ENCODE measurements around the gene PRUNE1. TPM values are rescaled to one million over a fixed set of nuclear protein-coding genes. Genes with fewer than 3 reads are reported as not detected.

The PRUNE1 gene
- total and polyA plus RNA-seq, 4 donors, result 8.7 to 20.6 (median 12.7) TPM

DNA sequence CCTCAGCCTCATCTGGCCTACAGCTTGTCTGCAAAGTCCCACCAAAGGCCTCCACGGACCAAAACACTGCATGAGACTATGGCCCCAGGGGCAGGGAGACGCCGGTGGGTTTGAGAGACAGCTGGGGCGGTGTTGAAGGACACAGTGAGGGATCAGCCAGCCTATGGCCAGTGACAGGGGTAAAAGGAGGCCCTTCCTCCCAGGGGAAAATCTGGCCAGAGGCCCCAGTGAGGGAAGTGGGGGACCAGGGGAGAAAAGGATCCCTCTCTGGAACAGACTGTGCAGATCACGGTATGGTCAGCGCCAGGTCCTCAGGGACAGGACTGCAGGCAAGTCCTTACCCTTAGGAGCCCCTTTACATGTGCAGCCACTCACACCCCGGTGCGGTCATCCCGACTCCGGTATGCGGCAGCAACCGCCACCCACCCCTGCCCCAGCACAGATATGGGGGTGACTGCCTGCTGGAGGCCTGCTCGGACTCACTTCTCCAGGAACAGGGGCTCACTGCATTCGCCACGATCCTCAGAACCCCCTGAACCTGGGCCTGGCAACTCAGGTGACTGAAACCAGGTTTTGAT lies 34.9 kb upstream of the PRUNE1 start:
- H3K27ac ChIP-seq (ENCODE audit: low read depth in 1 of 2, low read length in 1 of 2), result peak overlapping the region; percentile 92 to 98
- H3K27me3 ChIP-seq (ENCODE audit: control insufficient read depth in 3 of 3, insufficient read depth in 3 of 3, low read length in 2 of 3), result no peaks in the 10 kb centered on the region
- no peaks in the 10 kb centered on the region for H3K9me3 ChIP-seq (ENCODE audit: control insufficient read depth in 4 of 4, insufficient read depth in 3 of 4, low read length in 3 of 4)
- TF ChIP-seq, protein P1, sequence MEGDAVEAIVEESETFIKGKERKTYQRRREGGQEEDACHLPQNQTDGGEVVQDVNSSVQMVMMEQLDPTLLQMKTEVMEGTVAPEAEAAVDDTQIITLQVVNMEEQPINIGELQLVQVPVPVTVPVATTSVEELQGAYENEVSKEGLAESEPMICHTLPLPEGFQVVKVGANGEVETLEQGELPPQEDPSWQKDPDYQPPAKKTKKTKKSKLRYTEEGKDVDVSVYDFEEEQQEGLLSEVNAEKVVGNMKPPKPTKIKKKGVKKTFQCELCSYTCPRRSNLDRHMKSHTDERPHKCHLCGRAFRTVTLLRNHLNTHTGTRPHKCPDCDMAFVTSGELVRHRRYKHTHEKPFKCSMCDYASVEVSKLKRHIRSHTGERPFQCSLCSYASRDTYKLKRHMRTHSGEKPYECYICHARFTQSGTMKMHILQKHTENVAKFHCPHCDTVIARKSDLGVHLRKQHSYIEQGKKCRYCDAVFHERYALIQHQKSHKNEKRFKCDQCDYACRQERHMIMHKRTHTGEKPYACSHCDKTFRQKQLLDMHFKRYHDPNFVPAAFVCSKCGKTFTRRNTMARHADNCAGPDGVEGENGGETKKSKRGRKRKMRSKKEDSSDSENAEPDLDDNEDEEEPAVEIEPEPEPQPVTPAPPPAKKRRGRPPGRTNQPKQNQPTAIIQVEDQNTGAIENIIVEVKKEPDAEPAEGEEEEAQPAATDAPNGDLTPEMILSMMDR (IDR thresholded peaks at IDR 0.05; ENCODE audit: control extremely low read depth, extremely low read depth), result no peak
- H3K4me1 ChIP-seq (ENCODE audit: control insufficient read depth in 5 of 5, insufficient read depth in 5 of 5, low read length in 5 of 5), result peaks cover 24 to 34% (median 29%) of the 10 kb centered on the region in 5 donors
- DNase-seq (peak in 2 of 3 donors; percentile 25 to 32), ATAC-seq (ENCODE audit: insufficient read depth, low FRiP score) (no peak)
- peak overlapping the region; percentile 84 for H3K4me3 ChIP-seq
- H3K36me3 ChIP-seq (ENCODE audit: control insufficient read depth in 4 of 4, insufficient read depth in 4 of 4, low read length in 4 of 4), result peaks cover under 1 to 10% (median 6%) of the 10 kb centered on the region in 4 donors
- H3K9ac ChIP-seq (ENCODE audit: insufficient read depth in 1 of 2, low read length in 2 of 2), result peak overlapping the region; percentile 81 to 89
- 18 to 23% methylated on average over 15 of the region's 15 CpGs for WGBS, 2 donors

DNA sequence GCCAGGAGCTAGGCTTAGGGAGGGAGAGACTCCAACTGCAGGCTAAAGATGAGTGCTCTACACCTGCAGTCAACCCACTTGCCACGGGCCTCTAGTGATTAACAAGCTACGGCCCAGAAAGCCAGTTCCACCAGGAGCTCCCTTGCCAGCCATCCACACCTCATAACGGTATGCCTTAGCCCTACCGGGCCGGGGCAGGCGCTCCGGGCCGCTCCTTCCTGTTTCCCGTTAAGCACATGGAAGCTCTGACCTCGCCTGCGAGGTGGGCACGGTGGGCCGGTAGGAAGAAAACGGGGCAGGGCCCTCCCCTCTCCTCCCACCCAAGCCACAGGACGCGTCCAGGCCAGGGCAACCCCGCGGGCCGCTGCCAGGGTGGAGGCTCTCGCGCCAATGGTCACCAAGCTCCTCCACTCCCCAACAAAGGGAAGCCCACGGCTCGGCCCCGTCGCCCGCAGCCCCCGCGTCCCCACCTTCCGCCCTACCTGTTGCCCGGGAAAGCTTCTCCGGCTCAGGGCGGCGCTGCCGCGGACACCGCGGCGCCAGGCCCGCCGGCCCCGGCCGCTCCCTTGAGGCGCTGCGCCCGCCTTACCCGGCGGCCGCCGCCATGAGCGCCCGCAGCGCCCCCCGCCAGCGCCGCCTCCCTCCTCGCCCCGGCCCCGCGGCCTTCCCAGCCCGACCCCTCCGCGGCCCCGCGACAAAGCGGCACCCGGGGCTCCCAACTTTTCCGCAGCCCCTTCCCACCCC lies 34.2 kb upstream of the PRUNE1 start:
- 1% methylated on average over 60 to 66 of the region's 67 CpGs for WGBS, 2 donors
- Histone ChIP-seq H3K27ac (ENCODE audit: low read depth in 1 of 2, low read length in 1 of 2) (peak overlapping the region; percentile 92 to 98), H3K27me3 (ENCODE audit: control insufficient read depth in 3 of 3, insufficient read depth in 3 of 3, low read length in 2 of 3) (no peaks in the 10 kb centered on the region), H3K4me3 (peak overlapping the region; percentile 84), H3K4me1 (ENCODE audit: control insufficient read depth in 5 of 5, insufficient read depth in 5 of 5, low read length in 5 of 5) (peaks cover 24 to 36% (median 30%) of the 10 kb centered on the region in 5 donors), H3K9me3 (ENCODE audit: control insufficient read depth in 4 of 4, insufficient read depth in 3 of 4, low read length in 3 of 4) (no peaks in the 10 kb centered on the region), H3K36me3 (ENCODE audit: control insufficient read depth in 4 of 4, insufficient read depth in 4 of 4, low read length in 4 of 4) (peaks cover 0 to 5% (median 0%) of the 10 kb centered on the region in 4 donors), H3K9ac (ENCODE audit: insufficient read depth in 1 of 2, low read length in 2 of 2) (peak overlapping the region; percentile 81 to 89)
- ATAC-seq (ENCODE audit: insufficient read depth, low FRiP score) (no peak), DNase-seq (peak in 2 of 3 donors; percentile 31 to 38)
- TF ChIP-seq, protein P1 (IDR thresholded peaks at IDR 0.05; ENCODE audit: control extremely low read depth, extremely low read depth), result no peak

DNA sequence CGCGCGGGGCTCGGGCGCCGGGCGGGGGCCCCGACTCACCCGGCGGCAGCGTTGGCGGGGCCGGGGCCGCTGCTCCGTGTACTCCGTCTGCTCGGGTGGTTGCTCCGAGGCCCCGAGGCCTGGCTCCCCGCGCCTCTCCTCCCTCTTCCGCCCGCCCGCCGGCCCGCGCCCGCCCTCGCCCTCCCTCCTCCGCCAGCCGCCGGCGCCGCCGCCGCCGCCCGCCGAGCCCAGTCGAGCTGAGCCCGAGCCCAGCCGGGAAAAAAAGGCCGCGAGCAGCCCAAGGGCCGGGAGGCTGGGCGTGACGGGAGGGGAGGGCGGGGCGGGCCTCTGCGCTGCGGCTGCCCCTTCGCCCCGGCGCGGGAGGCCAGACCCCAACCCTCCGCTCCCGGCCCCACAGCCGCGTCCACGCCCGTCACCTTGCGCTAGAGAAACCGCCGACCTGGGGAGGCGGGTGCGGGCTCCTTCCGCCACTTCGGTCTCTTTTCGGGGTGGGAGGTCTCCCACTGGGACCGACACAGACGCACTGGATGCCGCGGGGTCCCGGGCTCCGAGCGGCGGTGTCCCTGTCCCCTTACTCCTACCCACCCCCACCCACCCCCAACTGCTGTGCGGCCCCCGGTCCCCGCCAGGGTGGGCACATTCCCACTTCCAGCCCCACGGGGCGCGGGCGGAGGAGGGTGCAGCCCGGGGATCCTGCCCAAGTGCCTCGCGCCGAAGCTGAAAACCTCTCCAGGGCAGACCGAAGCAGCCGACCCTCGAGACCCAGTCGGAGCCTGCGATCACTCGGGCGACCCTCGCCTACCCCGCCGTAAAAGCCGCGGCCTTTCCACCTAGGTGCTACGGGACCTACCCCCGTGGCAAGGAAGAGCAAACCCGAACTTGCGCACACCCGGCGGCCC lies 33.4 kb upstream of the PRUNE1 start, which contains the start of gene CERS2:
Gene CERS2, minus strand, starts transcription at position 256 of the 899 bp plus-strand sequence. CDS start 5,745 bp downstream, outside the sequence.
- Histone ChIP-seq H3K36me3 (ENCODE audit: control insufficient read depth in 4 of 4, insufficient read depth in 4 of 4, low read length in 4 of 4) (peaks cover 0 to 5% (median 0%) of the 10 kb centered on the region in 4 donors), H3K4me1 (ENCODE audit: control insufficient read depth in 5 of 5, insufficient read depth in 5 of 5, low read length in 5 of 5) (peaks cover 26 to 43% (median 30%) of the 10 kb centered on the region in 5 donors), H3K9me3 (ENCODE audit: control insufficient read depth in 4 of 4, insufficient read depth in 3 of 4, low read length in 3 of 4) (no peaks in the 10 kb centered on the region), H3K27ac (ENCODE audit: low read depth in 1 of 2, low read length in 1 of 2) (peak within 1 kb of the TSS; percentile 94 to 98), H3K9ac (ENCODE audit: insufficient read depth in 1 of 2, low read length in 2 of 2) (peak within 1 kb of the TSS; percentile 81 to 89), H3K27me3 (ENCODE audit: control insufficient read depth in 3 of 3, insufficient read depth in 3 of 3, low read length in 2 of 3) (no peaks in the 10 kb centered on the region), H3K4me3 (peak within 1 kb of the TSS; percentile 84)
- DNase-seq (peak; percentile 90 to 93 (median 92)), ATAC-seq (ENCODE audit: insufficient read depth, low FRiP score) (peak; percentile 57)
- 6% methylated on average over 69 to 105 of the region's 106 CpGs for WGBS, 2 donors
- TF ChIP-seq, protein P1 (IDR thresholded peaks at IDR 0.05; ENCODE audit: control extremely low read depth, extremely low read depth), result no peak
